ENCODE measurements around the gene CAMSAP1.

The CAMSAP1 gene

GRCh38 chr9:135862809-135863208 is 44.5 kb downstream of the CAMSAP1 start (continued):
- TF ChIP-seq PRDM2 (tag by site-specific recombination; IDR thresholded peaks at IDR 0.05; ENCODE audit: borderline replicate concordance) (no peak), ZSCAN30 (tag by site-specific recombination; IDR thresholded peaks at IDR 0.05) (no peak), ZNF362 (tag by site-specific recombination; IDR thresholded peaks at IDR 0.05) (no peak), PBX3 (CRISPR knock-in tag; IDR thresholded peaks at IDR 0.05) (no peak), ZNF155 (tag by site-specific recombination; IDR thresholded peaks at IDR 0.05) (no peak), ZNF426 (tag by site-specific recombination; IDR thresholded peaks at IDR 0.05) (no peak), ZNF112 (tag by site-specific recombination; IDR thresholded peaks at IDR 0.05) (no peak), YY2 (tag by site-specific recombination; IDR thresholded peaks at IDR 0.05) (no peak), ZBTB20 (tag by site-specific recombination; IDR thresholded peaks at IDR 0.05) (no peak), REPIN1 (tag by site-specific recombination; IDR thresholded peaks at IDR 0.05; ENCODE audit: low read depth) (no peak)

GRCh38 chr9:135858491-135859185 is 48.7 kb downstream of the CAMSAP1 start:
- no peaks in the 10 kb centered on the region for H3K9me3 ChIP-seq (ENCODE audit: control insufficient read depth, insufficient read depth, low read depth, low read length)
- H3K27ac ChIP-seq (ENCODE audit: extremely low read depth, low read depth, low read length) = no peak overlapping the region
- TF ChIP-seq ZNF335 (tag by site-specific recombination; conservative IDR thresholded peaks at IDR 0.05) = no peak
- TF ChIP-seq KLF1 (tag by site-specific recombination; IDR thresholded peaks at IDR 0.05) = peak; percentile 54
- peaks cover 0 to 31% of the 10 kb centered on the region in 2 experiments; a peak in 2 of 3 replicates for H3K36me3 ChIP-seq (ENCODE audit: control insufficient read depth in 2 of 2, insufficient read depth in 1 of 2, low read length in 2 of 2)
- ChIA-PET CTCF (interaction anchor here (0.6 to 1.5 kb wide), 3 partner anchors 13 to 62 kb away, joined by 3 to 4 read pairs (median 4); no protein-coding TSS in a partner anchor), POLR2A (interaction anchor here (0.6 kb wide), 1 partner anchor 49 kb away, joined by 4 read pairs; the partner anchor contains the start of gene CAMSAP1)
- H3K4me1 ChIP-seq (ENCODE audit: control insufficient read depth, insufficient read depth, low read length) = no peaks in the 10 kb centered on the region
- no peak overlapping the region for H3K4me3 ChIP-seq (ENCODE audit: low read depth, low read length)

GRCh38 chr9:135857843-135858242 is 49.5 kb downstream of the CAMSAP1 start:
- Histone ChIP-seq H3K9me3 (ENCODE audit: control insufficient read depth, insufficient read depth, low read depth, low read length) (no peaks in the 10 kb centered on the region), H3K4me3 (ENCODE audit: low read depth, low read length) (no peak overlapping the region), H3K36me3 (ENCODE audit: control insufficient read depth in 2 of 2, insufficient read depth in 1 of 2, low read length in 2 of 2) (peaks cover 0 to 32% of the 10 kb centered on the region in 2 experiments; a peak in 2 of 3 replicates), H3K27ac (ENCODE audit: extremely low read depth, low read depth, low read length) (no peak overlapping the region), H3K4me1 (ENCODE audit: control insufficient read depth, insufficient read depth, low read length) (no peaks in the 10 kb centered on the region)
- POLR2A ChIA-PET = no interaction called here
- CTCF ChIA-PET = interaction anchor here (0.6 to 1.5 kb wide), 2 partner anchors 61 to 577 kb away, joined by 3 to 4 read pairs; no protein-coding TSS in a partner anchor
- TF ChIP-seq ZSCAN16 (tag by site-specific recombination; IDR thresholded peaks at IDR 0.05) = no peak
- TF ChIP-seq REST (tag by site-specific recombination; IDR thresholded peaks at IDR 0.05) = peak; percentile 80
